ENCODE measurements around the gene IL1RAPL1.

IL1RAPL1 gene

DNA sequence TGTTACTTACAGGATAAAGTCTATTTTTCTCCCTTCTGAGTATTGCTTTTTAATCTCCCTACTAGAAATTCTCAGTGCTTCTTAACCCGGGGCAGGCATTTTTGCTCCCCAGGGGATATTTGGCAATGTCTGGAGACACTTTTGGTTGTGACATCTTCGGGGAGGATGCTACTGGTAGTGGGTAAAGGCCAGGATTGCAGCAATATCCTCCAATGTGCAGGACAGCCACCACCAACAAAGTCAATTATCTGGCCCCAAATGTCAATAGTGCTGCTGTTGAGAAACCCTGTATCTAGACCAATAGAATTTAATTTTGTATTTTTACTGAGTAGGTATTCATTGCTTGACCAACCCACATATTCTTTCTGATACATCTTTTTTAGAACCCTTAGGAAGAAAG, 958.6 kb downstream of the IL1RAPL1 start:
- no peak for DNase-seq

- no peak for DNase-seq
These were observed 960.6 kb downstream of the IL1RAPL1 start for GRCh38 chrX:29547877-29548276.

DNA sequence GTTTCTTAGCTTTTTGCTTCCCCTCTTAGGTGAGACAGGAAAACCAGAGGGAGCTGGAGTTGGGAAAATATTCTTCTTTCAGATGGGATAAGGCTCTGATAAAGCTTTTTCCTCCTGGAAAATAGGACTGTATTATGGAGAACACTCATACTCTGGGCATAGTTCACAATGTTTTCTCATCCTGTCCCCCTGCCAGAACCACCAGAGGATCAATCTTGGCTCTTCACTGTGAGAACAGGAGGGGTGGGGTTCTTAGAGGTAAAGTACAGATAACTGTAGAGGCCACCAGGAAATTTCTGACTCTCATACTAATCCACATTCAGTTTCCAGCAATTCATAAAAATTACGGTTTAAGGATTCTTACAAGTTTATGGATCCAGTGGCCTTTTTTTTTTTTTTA, 966.3 kb downstream of the IL1RAPL1 start:
- no peak for DNase-seq

DNA sequence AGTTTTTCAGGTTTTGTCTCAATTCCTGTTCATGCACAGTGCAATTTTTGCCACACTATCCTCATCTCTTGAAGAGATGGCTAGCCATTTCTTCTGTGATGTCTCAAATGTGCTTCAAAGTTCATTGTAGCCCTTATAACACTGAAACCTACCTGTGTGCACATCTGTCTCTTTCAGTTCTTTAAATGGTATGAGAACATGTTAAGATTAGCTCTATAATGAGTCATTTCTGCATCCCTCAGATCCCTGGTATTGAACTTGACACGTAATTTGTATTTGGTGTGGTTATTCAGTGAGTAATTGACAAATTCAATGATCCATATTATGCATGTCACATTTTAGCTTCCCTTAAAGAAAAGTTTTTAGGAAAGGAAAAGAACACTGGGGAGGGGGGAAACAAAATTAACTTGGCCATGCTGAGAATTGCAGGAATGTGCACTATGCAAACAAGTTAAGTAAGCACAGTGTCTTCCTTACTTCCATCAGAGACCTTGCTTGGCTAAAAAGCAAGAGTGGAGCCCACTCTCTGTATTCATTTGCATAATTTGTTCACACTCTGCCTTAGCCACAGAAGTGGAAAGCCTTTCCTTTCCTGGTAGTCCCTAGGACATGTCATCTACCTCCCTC, 968.3 kb downstream of the IL1RAPL1 start:
- DNase-seq, result no peak

DNA sequence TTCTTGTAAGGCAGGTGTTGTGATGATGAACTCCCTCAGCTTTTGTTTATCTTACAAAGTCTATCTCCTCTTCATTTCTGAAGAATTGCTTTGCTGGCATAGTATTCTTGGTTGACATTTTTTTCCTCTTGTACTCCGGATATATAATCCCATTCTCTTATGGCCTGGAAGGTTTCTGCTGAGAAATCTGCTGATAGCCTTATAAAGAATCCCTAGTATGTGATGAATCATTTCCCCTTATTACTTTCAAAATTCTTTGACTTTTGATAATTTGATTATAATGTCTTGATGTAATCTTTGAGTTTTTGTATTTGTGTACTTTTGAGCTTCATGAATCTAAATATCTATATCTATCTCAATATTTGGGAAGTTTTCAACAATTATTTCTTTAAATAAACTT, 972.8 kb downstream of the IL1RAPL1 start:
- DNase-seq, result no peak

DNA sequence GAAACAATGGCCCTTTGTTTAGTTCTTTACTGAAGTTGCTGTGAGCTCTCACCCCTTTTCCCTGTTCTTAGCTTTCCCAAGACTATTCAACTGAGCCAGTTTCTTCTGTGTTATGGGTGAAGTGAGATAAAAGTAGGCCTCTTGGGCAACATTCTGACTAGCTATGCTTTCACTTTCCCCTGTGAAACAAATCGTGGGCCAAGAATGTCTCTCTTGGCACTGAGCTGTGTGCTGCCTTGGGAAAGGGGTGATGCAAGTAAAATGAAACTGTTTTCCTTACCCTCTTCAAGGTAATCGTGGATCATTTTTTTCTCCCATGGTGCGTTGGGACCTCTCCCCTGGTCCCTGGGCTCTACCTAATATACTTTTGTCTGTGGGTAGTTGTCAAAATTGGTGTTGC, 974.2 kb downstream of the IL1RAPL1 start:
- no peak for DNase-seq

DNA sequence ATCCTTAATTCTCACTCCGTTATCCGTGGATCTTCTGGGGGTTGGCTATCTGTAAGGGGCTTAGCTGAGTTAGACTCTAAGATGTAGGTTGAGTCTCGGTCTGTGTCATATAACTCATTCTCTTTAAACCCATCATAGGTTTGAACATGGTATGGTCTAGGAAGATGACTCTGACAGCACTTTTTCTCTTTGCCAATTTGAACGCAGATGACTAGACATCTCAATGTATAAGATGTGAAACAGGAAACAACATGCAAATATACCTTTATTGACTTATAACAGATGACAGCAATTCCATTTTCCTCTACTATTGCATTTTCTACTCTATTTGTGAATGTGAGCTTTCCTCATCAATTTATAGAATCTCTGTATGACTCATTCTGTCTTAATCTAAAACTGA, 993.3 kb downstream of the IL1RAPL1 start:
- DNase-seq, result no peak

DNA sequence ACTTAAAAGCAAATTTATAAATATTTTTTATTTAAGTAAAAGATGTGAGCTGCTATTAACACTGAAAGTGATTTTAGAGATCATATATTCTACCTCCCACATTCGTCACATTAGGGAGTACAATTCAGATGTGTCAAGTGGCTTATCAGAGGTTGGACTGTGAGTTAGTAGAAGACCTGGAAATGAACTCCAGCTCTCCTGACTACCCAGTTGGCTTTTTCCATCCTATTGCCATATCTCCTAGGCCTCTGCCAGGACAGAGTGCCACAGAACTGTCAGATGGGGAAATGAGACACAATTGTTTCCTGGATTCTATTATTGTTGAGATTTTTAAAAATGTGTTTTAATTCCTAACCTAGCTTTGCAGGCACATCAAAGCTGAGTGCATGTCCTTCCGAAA, 994.0 kb downstream of the IL1RAPL1 start:
- no peak for DNase-seq

DNA sequence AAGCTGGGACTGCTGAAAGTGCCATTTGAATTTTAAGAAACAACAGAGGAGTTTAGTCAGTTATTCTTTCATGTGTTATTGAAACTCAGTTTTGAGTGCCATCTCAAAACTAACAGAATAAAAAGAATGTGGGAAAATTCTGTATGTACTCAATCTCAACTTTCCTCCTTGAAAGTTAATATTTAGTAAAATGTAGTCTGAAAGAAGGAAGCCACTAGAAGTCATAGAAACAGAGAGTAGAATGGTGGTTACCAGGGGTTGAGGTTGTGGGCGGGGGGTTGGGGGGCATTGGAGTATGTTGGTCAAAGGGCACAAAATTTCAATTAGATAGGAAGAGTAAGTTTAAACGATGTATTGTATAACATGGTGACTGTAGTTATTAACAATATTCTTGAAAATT, 999.9 kb downstream of the IL1RAPL1 start:
- DNase-seq, result no peak

GRCh38 chrX:29590921-29591320, 1003.7 kb downstream of the IL1RAPL1 start:
- no peak for DNase-seq

- no peak for DNase-seq
These were observed 1017.1 kb downstream of the IL1RAPL1 start for GRCh38 chrX:29604381-29604780.

- no peak for DNase-seq
These were observed 1030.0 kb downstream of the IL1RAPL1 start for GRCh38 chrX:29617276-29617675.

GRCh38 chrX:29617725-29618124, 1030.5 kb downstream of the IL1RAPL1 start:
- peak in 1 of 2 experiments; percentile 1 for DNase-seq

DNA sequence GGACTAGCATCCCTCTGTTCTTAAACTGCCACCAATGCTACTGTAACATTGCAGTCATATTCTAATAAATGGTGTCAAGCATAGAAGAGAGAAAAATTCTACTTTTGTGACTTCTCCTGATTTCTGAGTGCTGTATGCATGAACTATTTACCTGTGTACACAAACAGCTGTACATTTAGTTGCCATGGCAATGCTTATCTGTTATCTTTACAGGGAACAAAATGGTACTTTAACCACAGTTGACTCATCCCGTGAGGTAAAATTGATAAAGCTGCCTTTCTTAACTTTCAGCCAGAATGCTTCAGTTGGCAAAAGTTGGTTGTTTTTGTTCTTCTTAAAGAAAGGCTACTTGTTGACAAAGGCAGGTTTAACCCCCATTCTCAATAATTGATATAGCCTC, 1040.6 kb downstream of the IL1RAPL1 start:
- no peak for DNase-seq

GRCh38 chrX:29634516-29634915, 1047.3 kb downstream of the IL1RAPL1 start:
- no peak for DNase-seq

GRCh38 chrX:29636331-29636730, 1049.1 kb downstream of the IL1RAPL1 start:
- DNase-seq, result no peak

- no peak for DNase-seq
These were observed 1052.9 kb downstream of the IL1RAPL1 start for GRCh38 chrX:29640106-29640505.

DNA sequence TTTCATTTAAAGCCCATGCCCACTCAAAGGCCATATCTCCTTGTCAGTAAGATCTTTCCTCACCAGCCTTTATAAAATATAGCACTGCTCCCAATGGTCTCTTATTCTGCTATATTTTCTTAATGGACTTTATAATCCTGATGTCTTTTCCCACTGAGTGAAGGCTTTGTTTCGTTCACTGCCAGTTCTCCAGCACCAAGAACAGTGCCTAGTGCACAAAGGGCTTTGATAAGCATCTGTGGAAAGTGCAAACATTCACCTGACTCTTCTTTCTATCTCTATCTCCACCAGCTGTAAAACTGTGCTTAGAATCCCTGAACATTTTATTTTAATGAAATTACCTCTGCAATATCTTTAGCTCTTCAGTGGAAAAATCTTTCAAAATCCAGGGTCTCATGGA, 1054.2 kb downstream of the IL1RAPL1 start:
- DNase-seq, result no peak

GRCh38 chrX:29643181-29643580, 1055.9 kb downstream of the IL1RAPL1 start:
- no peak for DNase-seq

DNA sequence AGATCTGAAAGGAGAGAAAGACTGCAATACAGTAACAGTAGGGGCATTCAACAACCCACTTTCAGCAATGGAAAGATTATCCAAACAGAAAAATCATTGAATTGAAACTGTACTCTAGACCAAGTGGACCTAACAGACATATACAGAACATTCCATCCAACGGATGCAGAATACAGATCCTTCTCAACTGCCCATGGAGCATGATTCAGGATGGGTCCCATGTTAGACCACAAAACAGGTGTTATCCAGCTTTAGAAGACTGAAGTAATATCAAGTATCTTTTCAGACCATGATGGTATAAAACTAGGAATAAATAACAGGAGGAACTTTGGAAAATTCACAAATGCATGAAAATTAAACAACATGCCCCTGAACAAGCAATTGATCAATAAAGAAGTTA, 1060.9 kb downstream of the IL1RAPL1 start:
- DNase-seq, result no peak

GRCh38 chrX:29652484-29652883, 1065.2 kb downstream of the IL1RAPL1 start:
- DNase-seq, result no peak

DNA sequence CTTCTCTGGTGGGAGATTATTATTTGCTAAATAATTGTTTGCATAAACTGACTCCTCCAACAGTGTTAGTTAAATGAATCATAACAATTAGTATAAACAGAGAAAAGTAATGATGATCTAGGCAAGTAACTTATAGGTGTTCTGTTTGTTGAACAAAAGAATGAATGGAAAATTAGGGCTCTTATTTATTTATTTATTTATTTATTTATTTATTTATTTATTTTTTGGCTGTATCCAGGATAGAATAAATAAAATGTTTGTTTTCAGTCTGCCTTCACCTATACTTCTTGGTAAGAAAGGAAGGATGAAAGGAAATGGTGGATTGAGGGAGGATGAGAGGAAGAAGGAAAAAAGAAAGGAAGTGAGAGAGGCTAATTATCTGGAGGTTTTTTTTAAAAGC, 1066.5 kb downstream of the IL1RAPL1 start:
- no peak for DNase-seq

DNA sequence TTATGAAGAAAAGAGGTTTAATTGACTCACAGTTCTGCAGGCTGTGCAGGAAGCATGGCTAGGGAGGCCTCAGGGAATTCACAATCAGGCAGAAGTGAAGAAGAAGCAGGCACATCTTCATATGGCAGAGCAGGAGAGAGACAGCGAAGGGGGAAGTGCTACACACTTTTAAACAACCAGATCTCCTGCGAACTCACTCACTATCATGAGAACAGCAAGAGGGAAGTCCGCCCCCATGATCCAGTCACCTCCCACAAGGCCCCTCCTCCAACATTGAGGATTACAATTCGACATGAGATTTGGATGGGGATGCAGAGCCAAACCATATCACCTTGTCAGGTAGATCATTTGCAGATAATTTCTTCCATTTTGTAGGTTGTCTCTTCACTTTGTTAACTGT, 1072.7 kb downstream of the IL1RAPL1 start:
- DNase-seq, result no peak

GRCh38 chrX:29661290-29661689, 1074.0 kb downstream of the IL1RAPL1 start:
- DNase-seq, result no peak

DNA sequence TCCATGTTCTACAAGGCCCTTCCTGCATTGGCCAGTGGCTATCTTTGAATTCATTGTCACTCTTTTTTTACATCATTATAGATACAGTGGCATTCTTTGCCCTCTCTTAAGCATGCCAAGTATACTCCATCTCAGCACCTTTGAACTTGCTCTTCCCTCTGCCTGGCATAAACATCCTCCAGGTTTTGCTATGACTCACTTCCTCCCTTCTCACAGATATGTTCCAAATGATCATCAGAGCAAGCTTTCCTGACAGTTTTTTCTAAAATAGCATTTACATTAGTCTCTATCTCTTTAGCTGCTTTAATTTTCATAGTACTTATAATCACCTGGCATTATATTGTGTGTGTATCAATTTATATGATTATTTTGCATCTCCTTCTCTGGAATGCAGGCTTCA, 1074.9 kb downstream of the IL1RAPL1 start:
- DNase-seq, result no peak
